Measurements from ENCODE around the gene GLT1D1. TPM values are rescaled to one million over a fixed set of nuclear protein-coding genes. Genes with fewer than 3 reads are reported as not detected.
A peak's percentile ranks its signal among the peaks of the same experiment; 100 is the strongest.

Gene GLT1D1
- total RNA-seq, 1 donor from 2014 or later: 5.4 TPM

DNA sequence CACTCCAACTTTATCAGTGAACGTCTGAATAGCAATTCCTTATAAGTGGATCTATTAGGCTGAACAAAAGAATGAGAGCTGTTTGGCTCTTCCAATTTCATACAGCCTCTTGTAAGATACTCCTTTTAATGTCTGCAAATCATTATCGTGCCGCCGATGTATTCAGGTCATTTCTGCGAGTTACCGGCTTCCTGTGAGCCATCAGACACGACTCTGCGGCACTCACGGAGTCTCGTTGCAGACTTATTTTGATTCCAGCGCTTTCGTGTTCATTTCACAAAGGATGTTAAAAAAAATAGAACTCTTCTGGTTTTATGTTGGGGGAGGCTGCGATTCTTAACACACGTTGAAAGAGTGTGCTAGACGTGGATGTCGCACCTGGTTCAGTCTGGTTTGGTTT, 106.6 kb downstream of the GLT1D1 start:
- Mint-ChIP-seq H3K4me1 (peaks cover 8% of the 10 kb centered on the region), H3K27ac (no peak overlapping the region), H3K4me3 (no peak overlapping the region), H3K9me3 (no peaks in the 10 kb centered on the region), H3K27me3 (ENCODE audit: insufficient read depth, low read depth) (no peaks in the 10 kb centered on the region), H3K36me3 (peaks cover 1% of the 10 kb centered on the region)
- DNase-seq (ENCODE audit: low spot score): no peak
- no peak overlapping the region for H3K4me2 ChIP-seq
- no peaks in the 10 kb centered on the region for H3F3A ChIP-seq (ENCODE audit: low read depth)
- H4K20me1 ChIP-seq (ENCODE audit: low read depth): no peaks in the 10 kb centered on the region
- H3K27me3 ChIP-seq: no peaks in the 10 kb centered on the region
- H3K79me2 ChIP-seq (ENCODE audit: low read depth): no peaks in the 10 kb centered on the region
- no peak overlapping the region for H3K9ac ChIP-seq
- H2AFZ ChIP-seq (replicated peaks): no peak overlapping the region
- no peaks in the 10 kb centered on the region for H3K4me1 ChIP-seq
- no peaks in the 10 kb centered on the region for H3K36me3 ChIP-seq
- H3K9me3 ChIP-seq (ENCODE audit: low read depth): no peaks in the 10 kb centered on the region
- TF ChIP-seq EZH2phosphoT487 (IDR thresholded peaks at IDR 0.05): no peak
- no peak for TF ChIP-seq EZH2 (IDR thresholded peaks at IDR 0.05)
- TF ChIP-seq, protein P1, sequence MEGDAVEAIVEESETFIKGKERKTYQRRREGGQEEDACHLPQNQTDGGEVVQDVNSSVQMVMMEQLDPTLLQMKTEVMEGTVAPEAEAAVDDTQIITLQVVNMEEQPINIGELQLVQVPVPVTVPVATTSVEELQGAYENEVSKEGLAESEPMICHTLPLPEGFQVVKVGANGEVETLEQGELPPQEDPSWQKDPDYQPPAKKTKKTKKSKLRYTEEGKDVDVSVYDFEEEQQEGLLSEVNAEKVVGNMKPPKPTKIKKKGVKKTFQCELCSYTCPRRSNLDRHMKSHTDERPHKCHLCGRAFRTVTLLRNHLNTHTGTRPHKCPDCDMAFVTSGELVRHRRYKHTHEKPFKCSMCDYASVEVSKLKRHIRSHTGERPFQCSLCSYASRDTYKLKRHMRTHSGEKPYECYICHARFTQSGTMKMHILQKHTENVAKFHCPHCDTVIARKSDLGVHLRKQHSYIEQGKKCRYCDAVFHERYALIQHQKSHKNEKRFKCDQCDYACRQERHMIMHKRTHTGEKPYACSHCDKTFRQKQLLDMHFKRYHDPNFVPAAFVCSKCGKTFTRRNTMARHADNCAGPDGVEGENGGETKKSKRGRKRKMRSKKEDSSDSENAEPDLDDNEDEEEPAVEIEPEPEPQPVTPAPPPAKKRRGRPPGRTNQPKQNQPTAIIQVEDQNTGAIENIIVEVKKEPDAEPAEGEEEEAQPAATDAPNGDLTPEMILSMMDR (IDR thresholded peaks at IDR 0.05): no peak
- no peak overlapping the region for H3K27ac ChIP-seq
- H3K4me3 ChIP-seq: no peak overlapping the region

DNA sequence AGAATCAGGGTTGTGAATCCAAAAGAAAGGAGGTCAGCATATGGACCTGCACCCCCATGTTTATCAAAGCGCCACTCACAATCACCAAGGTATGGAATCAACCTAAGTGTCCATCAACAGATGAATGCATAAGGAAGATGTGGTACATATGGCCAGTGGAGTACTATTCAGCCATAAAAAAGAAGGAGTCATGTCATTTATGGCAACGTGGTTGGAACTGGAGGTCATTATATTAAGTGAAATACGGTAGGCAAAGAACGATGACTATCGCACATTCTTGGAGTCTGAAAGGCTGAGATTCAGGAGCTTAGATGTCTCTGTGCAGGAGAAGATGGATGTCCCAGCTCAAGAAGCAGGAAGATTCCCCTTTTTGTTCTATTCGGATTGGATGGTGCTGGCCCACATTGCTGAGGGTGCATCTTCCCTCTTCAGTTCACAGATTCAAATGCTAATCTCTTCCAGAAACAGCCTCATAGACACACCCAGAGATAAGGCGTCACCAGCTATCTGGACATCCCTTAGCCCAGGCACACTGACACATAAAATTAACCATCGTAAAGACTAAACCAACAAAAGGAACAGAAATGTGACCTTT, 108.1 kb downstream of the GLT1D1 start:
- H3K27me3 ChIP-seq: no peaks in the 10 kb centered on the region

DNA sequence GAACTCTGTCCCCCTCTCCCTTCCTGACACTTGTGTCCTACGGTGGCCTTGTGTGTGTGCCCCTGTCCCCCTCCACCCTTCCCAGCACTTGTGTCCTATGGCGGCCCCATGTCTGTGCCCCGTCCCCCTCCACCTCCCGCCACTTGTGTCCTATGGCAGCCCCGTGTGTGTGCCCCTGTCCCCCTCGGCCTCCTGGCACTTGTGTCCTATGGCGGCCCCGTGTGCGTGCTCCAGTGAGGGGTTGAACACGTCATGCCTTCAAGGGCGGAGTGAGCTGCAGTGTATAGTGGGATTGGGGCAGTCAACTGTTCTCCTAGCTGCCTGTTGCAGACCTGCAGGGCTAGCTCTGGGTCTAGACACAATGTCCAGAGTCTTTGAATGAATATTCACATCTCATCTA, 108.7 kb downstream of the GLT1D1 start:
- no peaks in the 10 kb centered on the region for H3F3A ChIP-seq (ENCODE audit: low read depth)
- Mint-ChIP-seq H3K36me3 (no peaks in the 10 kb centered on the region), H3K4me1 (peaks cover 8% of the 10 kb centered on the region), H3K4me3 (no peak overlapping the region), H3K27ac (peak overlapping the region; percentile 60), H3K9me3 (no peaks in the 10 kb centered on the region), H3K27me3 (ENCODE audit: insufficient read depth, low read depth) (peaks cover 2% of the 10 kb centered on the region)
- no peak overlapping the region for H2AFZ ChIP-seq (replicated peaks)
- H3K36me3 ChIP-seq: no peaks in the 10 kb centered on the region
- no peak overlapping the region for H3K27ac ChIP-seq
- H3K9ac ChIP-seq: no peak overlapping the region
- DNase-seq (ENCODE audit: low spot score): no peak
- H3K27me3 ChIP-seq: no peaks in the 10 kb centered on the region
- TF ChIP-seq EZH2phosphoT487 (IDR thresholded peaks at IDR 0.05) (no peak), EZH2 (IDR thresholded peaks at IDR 0.05) (no peak)
- TF ChIP-seq, protein P1 (IDR thresholded peaks at IDR 0.05): no peak
- H4K20me1 ChIP-seq (ENCODE audit: low read depth): no peaks in the 10 kb centered on the region
- H3K4me2 ChIP-seq: no peak overlapping the region
- H3K79me2 ChIP-seq (ENCODE audit: low read depth): no peaks in the 10 kb centered on the region
- no peak overlapping the region for H3K4me3 ChIP-seq
- H3K4me1 ChIP-seq: no peaks in the 10 kb centered on the region
- H3K9me3 ChIP-seq (ENCODE audit: low read depth): no peaks in the 10 kb centered on the region

More for the DNA sequence above, 108.1 kb downstream of the GLT1D1 start:
- Histone ChIP-seq H3F3A (ENCODE audit: low read depth) (no peaks in the 10 kb centered on the region), H2AFZ (replicated peaks) (no peak overlapping the region), H3K79me2 (ENCODE audit: low read depth) (no peaks in the 10 kb centered on the region), H3K36me3 (no peaks in the 10 kb centered on the region), H3K9me3 (ENCODE audit: low read depth) (no peaks in the 10 kb centered on the region), H3K4me2 (no peak overlapping the region), H3K9ac (no peak overlapping the region), H3K4me1 (no peaks in the 10 kb centered on the region), H3K4me3 (no peak overlapping the region), H4K20me1 (ENCODE audit: low read depth) (no peaks in the 10 kb centered on the region), H3K27ac (no peak overlapping the region)
- no peak overlapping the region for H3K4me3 Mint-ChIP-seq
- H3K36me3 Mint-ChIP-seq: peaks cover 1% of the 10 kb centered on the region
- peaks cover 8% of the 10 kb centered on the region for H3K4me1 Mint-ChIP-seq
- DNase-seq (ENCODE audit: low spot score): no peak
- no peaks in the 10 kb centered on the region for H3K9me3 Mint-ChIP-seq
- TF ChIP-seq, protein P1 (IDR thresholded peaks at IDR 0.05): no peak
- TF ChIP-seq EZH2phosphoT487 (IDR thresholded peaks at IDR 0.05) (no peak), EZH2 (IDR thresholded peaks at IDR 0.05) (no peak)
- H3K27me3 Mint-ChIP-seq (ENCODE audit: insufficient read depth, low read depth): peaks cover under 1% of the 10 kb centered on the region
- no peak overlapping the region for H3K27ac Mint-ChIP-seq
